Measurements from ENCODE around the gene NR2C1.

DNA sequence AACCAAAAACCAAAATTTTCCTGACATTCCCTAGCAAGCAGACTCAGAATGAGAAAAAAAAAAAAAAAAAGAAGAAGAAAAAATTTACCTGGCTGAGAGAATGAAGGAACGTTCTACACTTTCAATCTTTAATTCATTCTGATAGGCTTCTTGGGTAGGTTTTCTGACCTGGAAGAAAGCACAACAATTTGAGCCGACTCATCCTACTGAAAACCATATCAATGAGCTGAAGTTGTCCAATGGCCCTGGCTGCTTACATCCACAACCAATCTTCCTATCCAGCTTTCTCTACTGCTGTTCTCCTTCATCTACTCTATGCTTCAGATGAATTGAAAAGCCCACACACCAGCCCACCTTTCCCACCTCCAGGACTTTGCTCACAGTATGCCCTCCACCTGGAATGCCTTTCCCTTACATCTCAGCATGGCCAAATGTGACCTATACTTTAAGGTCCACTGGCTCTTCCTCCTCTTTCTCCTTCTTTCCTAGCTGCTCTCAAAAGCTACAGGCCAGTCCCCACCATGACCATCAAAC lies 31.6 kb upstream of the NR2C1 start:
- TF ChIP-seq POLR2A (IDR thresholded peaks at IDR 0.05; ENCODE audit: low read length) = no peak
- no peak for TF ChIP-seq GATA1 (IDR thresholded peaks at IDR 0.05; ENCODE audit: low read depth, low read length)
